HL-60 (cell line): Measurements from ENCODE around the gene FBLN1.

Experiments used
- GABPA ChIP-seq: IDR thresholded peaks from 2 replicates; pipeline ENCODE4 v1.6.1; 2012; ENCODE audit warnings: low read depth
- TF ChIP-seq, protein P1 (sequence below): IDR thresholded peaks from one replicate; pipeline ENCODE4 v1.5.1; 2011; ENCODE audit warnings: low read length, control low read depth, inconsistent platforms; ENCODE audit not compliant: insufficient read depth

DNA sequence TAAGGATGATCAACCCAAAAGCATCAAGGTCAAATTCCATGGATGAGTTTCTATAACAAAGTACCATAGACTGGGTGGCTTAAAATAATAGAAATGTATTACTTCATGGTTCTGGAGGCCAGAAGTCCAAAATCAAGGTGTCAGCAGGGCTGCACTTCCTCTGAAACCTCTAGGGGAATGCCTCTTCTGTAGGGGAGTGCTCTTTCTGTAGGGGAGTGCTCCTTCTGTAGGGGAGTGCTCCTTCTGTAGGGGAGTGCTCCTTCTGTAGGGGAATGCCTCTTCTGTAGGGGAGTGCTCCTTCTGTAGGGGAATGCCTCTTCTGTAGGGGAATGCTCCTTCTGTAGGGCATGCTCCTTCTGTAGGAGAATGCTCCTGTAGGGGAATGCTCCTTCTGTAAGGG lies 65.5 kb downstream of the FBLN1 start:
- TF ChIP-seq, protein P1, sequence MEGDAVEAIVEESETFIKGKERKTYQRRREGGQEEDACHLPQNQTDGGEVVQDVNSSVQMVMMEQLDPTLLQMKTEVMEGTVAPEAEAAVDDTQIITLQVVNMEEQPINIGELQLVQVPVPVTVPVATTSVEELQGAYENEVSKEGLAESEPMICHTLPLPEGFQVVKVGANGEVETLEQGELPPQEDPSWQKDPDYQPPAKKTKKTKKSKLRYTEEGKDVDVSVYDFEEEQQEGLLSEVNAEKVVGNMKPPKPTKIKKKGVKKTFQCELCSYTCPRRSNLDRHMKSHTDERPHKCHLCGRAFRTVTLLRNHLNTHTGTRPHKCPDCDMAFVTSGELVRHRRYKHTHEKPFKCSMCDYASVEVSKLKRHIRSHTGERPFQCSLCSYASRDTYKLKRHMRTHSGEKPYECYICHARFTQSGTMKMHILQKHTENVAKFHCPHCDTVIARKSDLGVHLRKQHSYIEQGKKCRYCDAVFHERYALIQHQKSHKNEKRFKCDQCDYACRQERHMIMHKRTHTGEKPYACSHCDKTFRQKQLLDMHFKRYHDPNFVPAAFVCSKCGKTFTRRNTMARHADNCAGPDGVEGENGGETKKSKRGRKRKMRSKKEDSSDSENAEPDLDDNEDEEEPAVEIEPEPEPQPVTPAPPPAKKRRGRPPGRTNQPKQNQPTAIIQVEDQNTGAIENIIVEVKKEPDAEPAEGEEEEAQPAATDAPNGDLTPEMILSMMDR, result no peak
- no peak for TF ChIP-seq GABPA
